ENCODE results near the gene P2RY14. TPM values are rescaled to one million over a fixed set of nuclear protein-coding genes. Genes with fewer than 3 reads are reported as not detected.
A peak's percentile ranks its signal among the peaks of the same experiment; 100 is the strongest.

The P2RY14 gene
- total RNA-seq = under 1 TPM; 0.14 to 0.68 TPM

DNA sequence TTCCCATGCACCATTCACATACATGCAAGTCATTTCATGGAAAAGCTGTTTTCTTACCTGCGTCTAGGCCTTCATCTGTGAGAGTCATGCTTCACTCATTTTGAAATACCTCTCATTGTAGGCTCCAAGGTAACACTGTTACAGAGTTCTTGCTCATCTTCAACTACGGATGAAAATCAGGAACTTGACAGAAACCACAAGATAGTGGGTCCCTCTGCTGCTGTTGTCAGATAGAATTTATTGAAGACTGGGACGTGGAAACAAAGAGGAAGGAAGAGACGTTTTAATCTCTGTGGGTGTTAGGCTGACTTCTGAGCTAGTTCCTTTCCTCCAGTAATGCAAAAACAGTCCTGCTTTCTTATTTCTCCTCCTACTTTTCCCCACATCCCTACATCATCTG lies at the start of gene P2RY14:
Gene P2RY14 (minus strand): TSS at position 313 of the 400 bp plus-strand sequence. CDS start 64,226 bp downstream, outside the sequence.
- no peak for DNase-seq (ENCODE audit: low spot score in 2 of 2)
- Mint-ChIP-seq H3K36me3 (peaks cover 0 to 9% of the 10 kb centered on the region in 2 donors), H3K27ac (no peak within 1 kb of the TSS), H3K9me3 (no peaks in the 10 kb centered on the region)
- peak; percentile 80 to 89 for ATAC-seq

DNA sequence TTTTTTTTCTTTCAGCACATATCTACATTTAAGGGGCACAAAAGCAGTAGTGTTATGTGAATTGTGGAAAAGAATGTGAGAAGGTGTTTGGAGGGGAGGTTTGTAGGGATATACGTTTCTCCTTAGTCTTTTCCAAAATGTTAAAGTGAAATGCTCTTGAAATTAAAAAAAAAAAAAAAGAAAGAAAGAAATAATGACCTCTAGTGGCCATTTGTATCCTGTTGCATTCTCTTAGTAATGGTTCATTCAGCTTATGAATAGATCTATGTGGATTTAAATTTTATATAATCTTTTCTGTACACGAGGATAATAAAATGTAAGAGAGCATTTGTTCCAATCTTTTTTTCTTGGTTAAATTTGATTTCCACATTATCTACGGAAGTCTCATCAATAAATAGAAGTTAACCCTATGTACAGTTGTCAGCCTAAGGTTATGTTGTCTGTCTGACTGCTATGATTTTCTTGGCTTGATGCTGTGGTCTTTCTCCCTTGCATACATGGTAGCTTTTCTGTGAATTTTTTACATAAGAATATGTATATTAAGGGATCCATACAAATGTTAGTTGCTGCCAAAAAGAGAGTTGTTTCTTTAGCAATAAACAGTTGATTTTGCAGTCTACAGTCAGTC lies 49.3 kb upstream of the P2RY14 start:
- H3K36me3 Mint-ChIP-seq = peaks cover 0 to 7% of the 10 kb centered on the region in 2 donors
- DNase-seq (ENCODE audit: low spot score in 2 of 2) = no peak
- H3K27ac Mint-ChIP-seq = no peak overlapping the region
- ATAC-seq = peak in 1 of 2 donors; percentile 20
- H3K9me3 Mint-ChIP-seq = peaks cover 3 to 6% of the 10 kb centered on the region in 2 donors

DNA sequence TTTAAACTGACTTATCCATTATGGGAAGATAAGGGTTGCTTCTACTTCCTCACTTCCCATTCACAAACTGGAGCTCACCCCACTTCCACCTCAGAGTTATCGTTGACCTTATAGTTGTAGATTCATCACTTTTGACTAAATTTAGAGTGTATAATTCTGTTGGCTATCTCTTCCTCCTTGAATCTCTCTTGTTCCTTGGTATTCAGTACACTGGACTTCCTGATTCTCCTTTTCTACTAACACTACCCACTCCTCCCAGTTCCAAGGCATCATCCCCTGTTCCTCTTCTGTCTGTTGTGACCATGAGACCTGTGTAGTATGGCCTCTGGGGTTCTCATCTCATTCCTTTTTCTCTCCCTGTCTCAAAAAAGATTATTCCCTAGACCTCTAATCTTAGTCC lies 44.2 kb upstream of the P2RY14 start:
- Mint-ChIP-seq H3K27ac (no peak overlapping the region), H3K9me3 (peaks cover 3 to 9% of the 10 kb centered on the region in 2 donors), H3K36me3 (peaks cover 0 to 7% of the 10 kb centered on the region in 2 donors)
- ATAC-seq = no peak
- DNase-seq (ENCODE audit: low spot score in 2 of 2) = no peak

DNA sequence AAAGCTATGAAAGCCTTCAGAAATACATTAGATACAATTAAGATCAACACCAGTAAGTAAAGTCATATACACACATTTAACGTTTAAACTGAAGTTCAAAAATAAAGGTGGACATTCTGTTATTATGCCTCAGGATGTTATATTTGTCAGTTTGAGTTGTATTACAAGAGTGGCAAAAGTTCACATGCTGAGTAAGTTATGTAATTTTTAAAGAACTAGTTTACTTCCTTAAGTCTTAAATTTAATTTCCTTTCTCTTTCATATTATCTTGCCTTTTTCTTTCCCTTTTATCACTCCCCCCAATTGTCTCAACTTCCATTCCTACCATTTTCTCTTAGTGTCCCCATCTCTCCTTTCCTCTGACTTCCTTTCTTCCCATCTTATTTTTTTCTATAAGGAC lies 43.2 kb upstream of the P2RY14 start:
- no peak for ATAC-seq
- DNase-seq (ENCODE audit: low spot score in 2 of 2) = no peak
- no peak overlapping the region for H3K27ac Mint-ChIP-seq
- peaks cover 0 to 7% of the 10 kb centered on the region in 2 donors for H3K36me3 Mint-ChIP-seq
- peaks cover 3 to 9% of the 10 kb centered on the region in 2 donors for H3K9me3 Mint-ChIP-seq

DNA sequence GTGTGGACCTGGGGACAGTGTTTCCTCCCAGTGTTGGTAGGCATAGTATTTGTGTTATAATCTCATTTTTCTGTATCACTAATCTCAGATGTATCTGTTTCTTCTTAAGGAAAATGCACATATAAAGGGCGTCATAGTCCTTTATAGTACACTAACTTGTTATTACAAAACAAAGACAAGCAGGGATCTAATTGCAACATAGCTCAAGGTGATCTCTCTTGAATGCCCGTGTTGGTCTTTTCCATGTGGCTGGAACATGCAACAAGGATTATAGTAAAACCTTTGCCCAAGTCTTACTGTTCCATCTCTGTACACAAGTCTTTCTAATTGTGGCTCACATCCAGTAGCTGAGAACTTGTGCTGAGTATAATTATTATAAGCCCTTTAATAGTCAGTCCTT lies 41.8 kb upstream of the P2RY14 start:
- no peak for DNase-seq (ENCODE audit: low spot score in 2 of 2)
- no peak overlapping the region for H3K27ac Mint-ChIP-seq
- H3K9me3 Mint-ChIP-seq = peaks cover 3 to 9% of the 10 kb centered on the region in 2 donors
- ATAC-seq = no peak
- peaks cover 0 to 7% of the 10 kb centered on the region in 2 donors for H3K36me3 Mint-ChIP-seq

DNA sequence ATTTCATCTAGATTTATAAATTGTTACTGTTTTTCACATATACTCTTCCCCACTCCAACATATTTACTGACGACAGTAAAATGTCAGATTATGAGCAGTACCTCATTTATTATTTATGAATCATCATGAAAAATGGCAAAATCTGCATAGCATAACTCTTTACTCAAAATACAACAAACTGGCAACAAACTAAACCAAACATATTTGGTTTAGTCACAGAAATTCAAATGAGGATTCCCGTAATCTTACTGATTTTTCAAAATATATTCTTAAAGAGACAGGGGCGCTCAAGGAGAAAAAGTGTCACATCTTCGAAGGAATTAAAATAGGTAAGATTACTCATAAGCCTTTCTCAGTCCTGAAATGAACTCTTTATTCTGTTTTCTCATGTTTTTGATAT lies 41.3 kb upstream of the P2RY14 start:
- peak in 1 of 2 donors; percentile 58 for ATAC-seq
- Mint-ChIP-seq H3K36me3 (peaks cover 0 to 7% of the 10 kb centered on the region in 2 donors), H3K9me3 (peaks cover 3 to 9% of the 10 kb centered on the region in 2 donors), H3K27ac (peak overlapping the region in 1 of 2 donors; percentile 27)
- no peak for DNase-seq (ENCODE audit: low spot score in 2 of 2)

DNA sequence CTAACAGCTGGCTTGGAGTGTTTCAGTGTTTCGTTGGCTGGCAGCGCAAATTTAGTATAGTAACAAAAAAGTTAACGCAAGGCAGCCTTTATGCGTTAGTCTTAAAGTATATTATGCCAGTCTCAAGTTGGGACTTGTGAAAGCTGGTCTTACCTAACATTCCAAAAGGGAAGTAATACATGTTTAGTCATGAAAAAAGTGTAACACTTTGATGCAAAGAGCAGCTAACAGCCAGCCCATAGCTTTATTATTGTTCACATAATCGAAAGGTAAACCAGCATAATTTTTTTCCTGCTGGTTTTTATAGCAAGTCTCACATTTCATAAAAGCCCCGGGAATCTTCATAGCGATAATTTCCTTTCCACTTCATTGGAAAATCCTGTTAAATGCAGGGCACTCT lies 40.6 kb upstream of the P2RY14 start:
- Mint-ChIP-seq H3K36me3 (peaks cover 0 to 7% of the 10 kb centered on the region in 2 donors), H3K27ac (no peak overlapping the region), H3K9me3 (peaks cover 3 to 9% of the 10 kb centered on the region in 2 donors)
- ATAC-seq (no peak), DNase-seq (ENCODE audit: low spot score in 2 of 2) (no peak)

DNA sequence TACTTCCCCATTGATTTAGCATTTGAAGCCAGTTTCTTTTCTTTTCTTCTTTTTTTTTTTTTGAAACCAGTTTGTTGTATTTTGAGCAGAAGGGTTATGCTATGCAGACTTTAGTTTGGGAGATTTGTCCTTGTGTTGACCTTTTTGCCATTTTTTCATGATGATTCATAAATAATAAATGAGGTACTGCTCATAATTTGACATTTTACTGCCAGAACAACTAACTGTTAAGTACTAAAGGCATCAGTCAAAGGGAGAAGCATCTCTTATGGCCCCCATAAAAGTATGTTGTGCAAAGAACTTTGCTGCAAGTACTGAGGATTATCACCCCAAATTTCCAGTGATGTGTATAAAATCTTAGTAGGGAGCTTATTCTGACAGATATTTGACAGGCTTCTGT lies 40.0 kb upstream of the P2RY14 start:
- peaks cover 0 to 6% of the 10 kb centered on the region in 2 donors for H3K36me3 Mint-ChIP-seq
- no peak overlapping the region for H3K27ac Mint-ChIP-seq
- DNase-seq (ENCODE audit: low spot score in 2 of 2) (no peak), ATAC-seq (no peak)
- peaks cover 3 to 9% of the 10 kb centered on the region in 2 donors for H3K9me3 Mint-ChIP-seq

DNA sequence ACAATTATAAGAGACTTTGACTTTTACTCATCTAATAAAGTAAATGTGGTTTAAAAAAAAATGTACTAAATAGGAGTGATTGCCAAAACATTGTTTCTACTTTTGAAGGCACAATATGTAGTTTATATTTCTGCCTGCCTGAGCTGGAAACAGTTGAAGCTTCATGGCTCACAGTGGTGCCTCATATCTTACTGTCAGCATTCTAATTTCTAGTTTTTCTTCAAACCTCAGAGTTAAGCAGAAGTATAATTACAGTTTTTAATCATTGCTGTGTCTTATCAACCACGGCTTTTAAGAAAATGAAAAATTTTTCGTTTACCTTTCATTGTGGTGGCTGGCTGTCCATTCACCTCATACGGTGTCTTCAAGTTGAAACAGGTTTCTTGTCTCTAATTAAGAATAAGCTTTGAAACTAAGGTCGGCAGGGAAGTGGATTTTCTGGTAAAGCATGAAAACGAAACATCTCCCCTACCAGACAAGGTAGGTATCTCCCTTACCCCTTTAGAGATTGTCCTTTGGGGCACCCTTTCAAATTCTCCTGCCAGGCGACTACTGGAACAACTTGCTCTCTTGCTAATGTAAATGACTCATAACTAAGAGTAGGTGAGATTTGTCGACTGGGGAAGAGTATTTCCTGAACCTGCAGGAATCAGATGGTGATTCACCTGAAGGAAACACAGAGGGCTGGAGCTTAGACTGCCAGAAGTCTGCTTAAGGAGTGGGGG lies 38.1 kb upstream of the P2RY14 start, which contains the start of gene GPR87:
Gene GPR87 (minus strand): TSS at position 554 of the 725 bp plus-strand sequence. CDS start 16,720 bp downstream, outside the sequence.
- H3K27ac Mint-ChIP-seq = peak within 1 kb of the TSS; percentile 58 to 81
- H3K9me3 Mint-ChIP-seq = no peaks in the 10 kb centered on the region
- DNase-seq (ENCODE audit: low spot score in 2 of 2) (peak; percentile 41 to 55), ATAC-seq (peak; percentile 85 to 86)
- H3K36me3 Mint-ChIP-seq = no peaks in the 10 kb centered on the region

DNA sequence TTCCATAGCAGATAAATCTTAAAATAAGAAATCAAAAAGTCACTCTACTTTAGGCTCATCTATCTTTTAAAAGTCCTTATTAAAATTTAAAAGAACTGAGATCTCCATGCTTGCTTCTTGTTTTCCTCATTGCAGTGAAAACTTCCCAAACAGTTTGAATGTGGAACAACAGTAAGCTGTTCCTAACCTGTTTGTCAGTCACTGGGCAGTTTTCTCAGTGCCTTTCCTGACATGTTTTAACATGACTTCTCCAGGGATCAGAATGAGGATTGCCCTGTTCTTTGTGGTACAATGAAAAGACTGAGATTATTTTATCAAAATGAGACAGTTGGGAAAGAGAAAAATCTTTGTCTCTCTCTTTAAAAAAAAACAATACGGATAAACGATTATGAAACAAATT lies 37.5 kb upstream of the P2RY14 start:
- no peak for ATAC-seq
- no peaks in the 10 kb centered on the region for H3K36me3 Mint-ChIP-seq
- no peak for DNase-seq (ENCODE audit: low spot score in 2 of 2)
- H3K9me3 Mint-ChIP-seq = no peaks in the 10 kb centered on the region
- H3K27ac Mint-ChIP-seq = peak overlapping the region; percentile 58 to 81

DNA sequence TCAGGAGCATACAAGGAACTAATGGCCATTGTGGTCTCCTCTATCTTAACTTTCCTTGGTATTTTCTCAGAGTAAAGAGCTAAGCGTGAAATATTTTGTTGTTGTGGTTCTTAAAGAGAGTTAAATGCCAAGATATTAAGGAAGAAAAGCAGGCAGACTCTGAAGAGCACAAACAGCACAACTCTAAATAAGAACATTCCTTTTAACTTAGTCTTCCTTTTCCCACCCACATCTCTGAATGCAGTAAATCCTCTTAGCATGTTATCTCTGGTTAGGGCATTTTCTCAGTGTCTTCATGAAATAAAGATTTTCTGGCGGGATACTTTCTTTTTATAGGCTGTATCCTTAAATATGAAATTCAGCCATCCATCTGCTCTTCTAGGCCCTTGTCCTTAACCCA lies 36.8 kb upstream of the P2RY14 start:
- Mint-ChIP-seq H3K27ac (peak overlapping the region in 1 of 2 donors; percentile 58), H3K36me3 (no peaks in the 10 kb centered on the region), H3K9me3 (no peaks in the 10 kb centered on the region)
- ATAC-seq = no peak
- no peak for DNase-seq (ENCODE audit: low spot score in 2 of 2)

DNA sequence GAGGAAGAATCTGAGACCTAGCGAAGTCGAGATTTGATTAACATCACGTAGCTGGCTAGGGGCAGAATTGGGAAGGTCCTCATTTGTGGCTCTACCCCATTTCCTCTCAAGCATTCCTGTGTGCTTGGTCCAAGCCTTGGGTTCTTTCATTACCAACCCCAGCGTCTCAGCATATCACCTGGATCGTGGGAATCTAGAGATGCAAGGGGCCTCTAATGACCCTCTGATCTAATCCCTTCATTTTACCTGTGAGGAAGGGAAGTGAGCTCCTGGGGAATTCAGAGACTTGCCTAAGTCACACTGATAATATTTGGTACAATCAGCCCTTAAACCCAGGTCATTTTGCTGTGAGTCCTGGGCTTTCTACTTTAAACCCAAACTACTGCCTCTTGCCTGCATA lies 36.3 kb upstream of the P2RY14 start:
- H3K9me3 Mint-ChIP-seq = no peaks in the 10 kb centered on the region
- DNase-seq (ENCODE audit: low spot score in 2 of 2) (no peak), ATAC-seq (no peak)
- H3K36me3 Mint-ChIP-seq = no peaks in the 10 kb centered on the region
- H3K27ac Mint-ChIP-seq = no peak overlapping the region

DNA sequence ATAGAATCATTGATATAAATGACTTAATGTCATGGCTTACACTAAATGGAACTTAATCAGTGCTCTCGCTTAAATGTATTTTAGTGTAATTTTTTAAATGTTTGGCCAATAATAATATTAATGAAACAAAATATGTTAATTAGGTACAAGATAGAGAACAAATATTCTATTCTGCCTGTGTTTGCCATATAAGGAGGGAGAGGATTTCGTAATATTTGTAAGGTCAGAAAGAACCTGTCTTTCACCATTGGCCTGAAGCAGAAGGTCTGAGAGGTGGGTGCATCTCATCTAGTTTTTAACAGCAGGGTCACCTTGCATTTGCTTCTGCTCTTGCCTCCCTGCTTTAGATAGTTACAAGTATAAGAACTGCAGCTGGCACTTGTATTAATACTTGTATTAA lies 35.8 kb upstream of the P2RY14 start:
- ATAC-seq = no peak
- no peak for DNase-seq (ENCODE audit: low spot score in 2 of 2)
- Mint-ChIP-seq H3K9me3 (no peaks in the 10 kb centered on the region), H3K27ac (no peak overlapping the region), H3K36me3 (no peaks in the 10 kb centered on the region)

DNA sequence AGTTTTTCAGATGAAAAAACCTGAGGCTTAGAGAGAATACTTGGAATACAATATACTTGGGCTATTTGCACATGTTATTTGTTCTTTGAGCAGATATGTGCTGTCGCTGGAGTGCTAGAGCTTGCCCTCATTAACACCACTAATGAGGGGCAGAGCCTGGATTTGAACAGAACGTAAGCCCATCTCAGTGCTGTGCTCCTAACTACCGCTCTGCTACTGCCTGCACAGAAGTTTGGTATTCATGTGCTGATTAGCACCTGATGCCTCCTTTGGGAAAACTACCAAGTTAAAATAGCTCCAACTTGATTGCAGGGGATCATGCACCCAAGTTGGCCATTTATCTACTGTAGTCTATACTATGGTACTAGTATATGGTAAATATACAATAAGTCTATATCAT lies 34.6 kb upstream of the P2RY14 start:
- H3K9me3 Mint-ChIP-seq = no peaks in the 10 kb centered on the region

DNA sequence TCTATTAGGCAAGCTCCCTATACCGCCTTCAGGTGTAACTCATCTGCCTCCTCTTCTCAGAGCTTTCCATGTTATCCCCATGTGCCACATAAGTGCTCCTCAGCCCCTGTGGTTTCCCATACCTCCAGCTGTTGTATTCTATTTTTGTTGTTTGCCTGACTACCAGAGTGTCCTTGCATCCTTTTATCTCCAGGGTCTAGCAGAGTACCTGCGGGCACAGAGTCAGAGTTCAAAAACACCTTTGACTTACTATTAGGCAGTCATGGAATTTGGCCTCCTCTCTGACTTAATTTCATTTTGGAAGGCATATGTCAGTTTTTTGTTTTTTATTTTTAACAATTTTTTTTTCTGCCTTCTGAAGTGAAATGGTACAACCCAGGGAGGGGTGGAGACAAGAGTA lies 31.2 kb upstream of the P2RY14 start:
- H3K27ac Mint-ChIP-seq = no peak overlapping the region
- no peak for DNase-seq (ENCODE audit: low spot score in 2 of 2)
- H3K9me3 Mint-ChIP-seq = no peaks in the 10 kb centered on the region
- H3K36me3 Mint-ChIP-seq = no peaks in the 10 kb centered on the region
- no peak for ATAC-seq

More for the DNA sequence above, 34.6 kb upstream of the P2RY14 start:
- ATAC-seq (no peak), DNase-seq (ENCODE audit: low spot score in 2 of 2) (no peak)
- Mint-ChIP-seq H3K27ac (no peak overlapping the region), H3K36me3 (no peaks in the 10 kb centered on the region)

DNA sequence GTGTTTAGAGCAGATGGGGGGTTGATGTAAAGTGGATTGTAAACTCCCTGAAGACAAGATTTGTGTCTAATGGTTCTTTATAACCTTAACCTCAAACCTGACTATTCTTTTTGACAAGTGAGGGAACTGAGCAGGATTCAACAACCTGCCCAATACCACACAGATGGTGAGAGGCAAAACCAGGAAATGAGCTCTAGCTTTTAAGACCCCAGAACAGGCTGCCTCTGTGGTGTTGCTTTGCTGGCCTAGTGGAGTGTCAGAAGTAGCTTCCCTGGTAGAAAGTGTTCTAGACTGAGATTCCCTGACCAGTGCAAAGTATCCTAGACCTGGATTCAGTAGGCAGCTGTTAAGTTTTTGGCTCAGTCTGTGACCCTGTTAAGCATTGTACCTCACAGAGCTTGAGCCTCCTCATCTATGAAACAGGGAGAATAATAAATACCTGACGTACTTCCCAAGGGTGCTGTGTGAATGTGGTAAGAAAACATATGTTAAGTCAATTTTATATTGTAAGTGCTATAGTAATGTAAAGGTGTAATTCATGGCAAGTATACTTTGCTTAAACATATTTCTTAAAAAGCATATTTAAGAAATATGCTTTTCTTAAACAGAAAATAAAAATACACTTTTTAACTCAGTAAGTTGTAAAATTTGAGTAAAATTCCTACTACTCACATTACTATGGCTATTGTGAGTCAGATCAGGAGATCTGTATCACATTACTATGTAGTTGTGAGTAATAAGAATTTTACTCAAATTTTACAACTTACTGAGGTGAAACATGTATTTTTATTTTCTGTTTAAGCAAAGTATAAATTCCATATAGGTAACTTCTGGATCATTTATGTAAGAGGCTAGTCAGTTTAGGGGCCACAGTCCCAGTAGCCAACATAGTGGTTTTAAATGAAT lies 29.5 kb upstream of the P2RY14 start:
- H3K9me3 Mint-ChIP-seq = no peaks in the 10 kb centered on the region
- peak overlapping the region; percentile 75 to 76 for H3K27ac Mint-ChIP-seq
- H3K36me3 Mint-ChIP-seq = peaks cover 0 to 12% of the 10 kb centered on the region in 2 donors
- ATAC-seq (peak; percentile 38 to 73), DNase-seq (ENCODE audit: low spot score in 2 of 2) (no peak)

DNA sequence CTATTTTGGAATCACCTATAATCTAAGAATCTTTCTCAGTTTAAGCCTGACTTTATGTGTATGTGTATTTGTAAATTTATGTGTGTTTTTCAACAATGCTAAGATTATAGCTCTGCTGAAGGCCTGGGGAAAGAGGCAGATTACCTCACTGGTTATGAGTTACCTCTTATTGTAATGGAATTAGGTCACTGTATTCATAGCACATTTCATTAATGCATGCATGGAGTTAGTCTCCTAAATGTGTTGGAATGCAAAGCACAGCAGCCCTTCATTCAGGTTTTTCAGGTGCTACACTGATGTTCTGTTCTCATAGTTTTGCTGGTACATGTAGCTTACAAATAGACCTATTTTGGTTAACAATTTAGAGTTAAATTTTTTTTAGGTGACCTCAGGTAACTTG lies 28.8 kb upstream of the P2RY14 start:
- DNase-seq (ENCODE audit: low spot score in 2 of 2) = no peak
- ATAC-seq = no peak
- Mint-ChIP-seq H3K9me3 (no peaks in the 10 kb centered on the region), H3K27ac (peak overlapping the region in 1 of 2 donors; percentile 76), H3K36me3 (peaks cover 0 to 15% of the 10 kb centered on the region in 2 donors)

Data from activated naive CD4-positive, alpha-beta T cell treated with anti-CD3 and anti-CD28 coated beads, Interleukin-2, amount 50 U/mL, for 72 hours (primary cell).